Astrocyte (in vitro differentiated cells and primary cell): ENCODE results near the gene HECTD3. TPM values are rescaled to one million over a fixed set of nuclear protein-coding genes. Genes with fewer than 3 reads are reported as not detected.

Experiments
- DNase-seq: peaks from one replicate; pipeline ENCODE4 v3.0.0-alpha.2; 2010; ENCODE audit warnings: low read depth
- FAIRE-seq: peaks from 2 replicates; lab custom pipeline; 2011; peaks lifted over from hg19 to GRCh38; lab: Jason Lieb, UNC
- H2AFZ ChIP-seq: 2 replicates; pipeline ENCODE4 v1.6.0; 2012; ENCODE audit warnings: low read depth, low read length, inconsistent platforms
- H3K27ac ChIP-seq: 2 replicates; pipeline ENCODE4 v1.5.1; 2011; ENCODE audit warnings: low read depth, low read length, inconsistent platforms
- H3K27me3 ChIP-seq: 2 replicates; pipeline ENCODE4 v1.6.0; 2011; ENCODE audit warnings: low read length, inconsistent platforms; ENCODE audit not compliant: insufficient read depth
- H3K36me3 ChIP-seq: 2 replicates; pipeline ENCODE4 v1.5.1; 2011; ENCODE audit warnings: low read length, inconsistent platforms; ENCODE audit not compliant: insufficient read depth
- H3K4me1 ChIP-seq: 2 replicates; pipeline ENCODE4 v1.5.1; 2011; ENCODE audit warnings: low read length, inconsistent platforms; ENCODE audit not compliant: insufficient read depth
- H3K4me2 ChIP-seq: 2 replicates; pipeline ENCODE4 v1.6.0; 2012; ENCODE audit warnings: low read length, inconsistent platforms
- H3K4me3 ChIP-seq: 2 replicates; pipeline ENCODE4 v1.5.1; 2011; ENCODE audit warnings: low read depth, mild to moderate bottlenecking, low read length, inconsistent platforms; ENCODE audit not compliant: insufficient read depth
- H3K79me2 ChIP-seq: 2 replicates; pipeline ENCODE4 v1.6.0; 2012; ENCODE audit warnings: mild to moderate bottlenecking, low read length, inconsistent platforms; ENCODE audit not compliant: insufficient read depth
- H3K9ac ChIP-seq: 2 replicates; pipeline ENCODE4 v1.6.0; 2012; ENCODE audit warnings: mild to moderate bottlenecking, low read length, inconsistent platforms
- H3K9me3 ChIP-seq: 2 replicates; pipeline ENCODE4 v1.5.1; 2012; ENCODE audit warnings: low read depth, mild to moderate bottlenecking, low read length, inconsistent platforms; ENCODE audit not compliant: insufficient read depth
- H4K20me1 ChIP-seq: 2 replicates; pipeline ENCODE4 v1.6.0; 2012; ENCODE audit warnings: low read length, inconsistent platforms; ENCODE audit not compliant: insufficient read depth
- H3K27ac Mint-ChIP-seq: one replicate; pipeline ENCODE4 v1.8.0; 2021; ENCODE audit warnings: mild to moderate bottlenecking, mixed read lengths; ENCODE audit not compliant: unreplicated experiment
- H3K27me3 Mint-ChIP-seq: one replicate; pipeline ENCODE4 v1.8.0; 2021; ENCODE audit warnings: low read depth, mixed read lengths; ENCODE audit not compliant: unreplicated experiment
- H3K36me3 Mint-ChIP-seq: one replicate; pipeline ENCODE4 v1.8.0; 2021; ENCODE audit warnings: low read depth, mixed read lengths; ENCODE audit not compliant: unreplicated experiment
- H3K4me1 Mint-ChIP-seq: one replicate; pipeline ENCODE4 v1.8.0; 2021; ENCODE audit warnings: low read depth, mixed read lengths; ENCODE audit not compliant: unreplicated experiment
- H3K4me3 Mint-ChIP-seq: one replicate; pipeline ENCODE4 v1.8.0; 2021; ENCODE audit warnings: mild to moderate bottlenecking, moderate library complexity, mixed read lengths; ENCODE audit not compliant: unreplicated experiment
- H3K9me3 Mint-ChIP-seq: one replicate; pipeline ENCODE4 v1.8.0; 2021; ENCODE audit warnings: mild to moderate bottlenecking, mixed read lengths; ENCODE audit not compliant: unreplicated experiment
- EZH2 ChIP-seq: IDR thresholded peaks from 2 replicates; pipeline ENCODE4 v1.6.1; 2012; ENCODE audit warnings: mild to moderate bottlenecking, low read length, inconsistent platforms; ENCODE audit not compliant: insufficient read depth
- total RNA-seq: library from RNA; stranded (reverse); gene quantifications from 2 replicates; pipeline ENCODE4 v1.2.1, GENCODE V29; 2021
- TF ChIP-seq, protein P1 (sequence below): IDR thresholded peaks from 2 replicates; pipeline ENCODE4 v1.5.1; 2011; ENCODE audit warnings: low read depth, mild to moderate bottlenecking, inconsistent platforms, low read length, moderate library complexity; ENCODE audit not compliant: insufficient read depth

The HECTD3 gene
- total RNA-seq, 1 donor from 2014 or later, result 33.2 TPM

GRCh38 chr1:45016767-45017166 lies 5.6 kb upstream of the HECTD3 start:
- no peaks in the 10 kb centered on the region for H3K27me3 Mint-ChIP-seq
- Histone ChIP-seq H3K36me3 (peaks cover 15% of the 10 kb centered on the region), H4K20me1 (peaks cover 9% of the 10 kb centered on the region), H3K4me2 (no peak overlapping the region), H3K9ac (no peak overlapping the region), H3K9me3 (no peaks in the 10 kb centered on the region), H3K4me1 (peaks cover 12% of the 10 kb centered on the region), H3K27me3 (no peaks in the 10 kb centered on the region), H3K4me3 (no peak overlapping the region), H3K79me2 (peaks cover 25% of the 10 kb centered on the region), H3K27ac (no peak overlapping the region), H2AFZ (no peak overlapping the region)
- no peak overlapping the region for H3K27ac Mint-ChIP-seq
- H3K4me1 Mint-ChIP-seq, result peaks cover 8% of the 10 kb centered on the region
- no peak overlapping the region for H3K4me3 Mint-ChIP-seq
- H3K9me3 Mint-ChIP-seq, result no peaks in the 10 kb centered on the region
- no peak for DNase-seq
- FAIRE-seq, result no peak
- TF ChIP-seq, protein P1, sequence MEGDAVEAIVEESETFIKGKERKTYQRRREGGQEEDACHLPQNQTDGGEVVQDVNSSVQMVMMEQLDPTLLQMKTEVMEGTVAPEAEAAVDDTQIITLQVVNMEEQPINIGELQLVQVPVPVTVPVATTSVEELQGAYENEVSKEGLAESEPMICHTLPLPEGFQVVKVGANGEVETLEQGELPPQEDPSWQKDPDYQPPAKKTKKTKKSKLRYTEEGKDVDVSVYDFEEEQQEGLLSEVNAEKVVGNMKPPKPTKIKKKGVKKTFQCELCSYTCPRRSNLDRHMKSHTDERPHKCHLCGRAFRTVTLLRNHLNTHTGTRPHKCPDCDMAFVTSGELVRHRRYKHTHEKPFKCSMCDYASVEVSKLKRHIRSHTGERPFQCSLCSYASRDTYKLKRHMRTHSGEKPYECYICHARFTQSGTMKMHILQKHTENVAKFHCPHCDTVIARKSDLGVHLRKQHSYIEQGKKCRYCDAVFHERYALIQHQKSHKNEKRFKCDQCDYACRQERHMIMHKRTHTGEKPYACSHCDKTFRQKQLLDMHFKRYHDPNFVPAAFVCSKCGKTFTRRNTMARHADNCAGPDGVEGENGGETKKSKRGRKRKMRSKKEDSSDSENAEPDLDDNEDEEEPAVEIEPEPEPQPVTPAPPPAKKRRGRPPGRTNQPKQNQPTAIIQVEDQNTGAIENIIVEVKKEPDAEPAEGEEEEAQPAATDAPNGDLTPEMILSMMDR, result no peak
- no peak for TF ChIP-seq EZH2
- H3K36me3 Mint-ChIP-seq, result peaks cover 2% of the 10 kb centered on the region

GRCh38 chr1:45016090-45016697 lies 5.1 kb upstream of the HECTD3 start:
- FAIRE-seq (no peak), DNase-seq (no peak)
- peaks cover 25% of the 10 kb centered on the region for H3K79me2 ChIP-seq
- Mint-ChIP-seq H3K36me3 (peaks cover 4% of the 10 kb centered on the region), H3K9me3 (peaks cover 2% of the 10 kb centered on the region), H3K4me1 (peaks cover 14% of the 10 kb centered on the region), H3K27me3 (no peaks in the 10 kb centered on the region), H3K27ac (no peak overlapping the region), H3K4me3 (no peak overlapping the region)
- H3K4me2 ChIP-seq, result no peak overlapping the region
- no peaks in the 10 kb centered on the region for H3K27me3 ChIP-seq
- no peak overlapping the region for H3K27ac ChIP-seq
- H3K4me3 ChIP-seq, result no peak overlapping the region
- H2AFZ ChIP-seq, result no peak overlapping the region
- peaks cover 18% of the 10 kb centered on the region for H3K4me1 ChIP-seq
- peaks cover 9% of the 10 kb centered on the region for H4K20me1 ChIP-seq
- no peak for TF ChIP-seq EZH2
- TF ChIP-seq, protein P1, result no peak
- H3K9ac ChIP-seq, result no peak overlapping the region
- no peaks in the 10 kb centered on the region for H3K9me3 ChIP-seq
- peaks cover 15% of the 10 kb centered on the region for H3K36me3 ChIP-seq

- no peak for TF ChIP-seq EZH2
- TF ChIP-seq, protein P1, result no peak
- Histone ChIP-seq H3K4me3 (no peak overlapping the region), H4K20me1 (peaks cover 9% of the 10 kb centered on the region), H3K27ac (no peak overlapping the region), H3K9me3 (no peaks in the 10 kb centered on the region), H3K4me1 (peaks cover 18% of the 10 kb centered on the region), H3K27me3 (no peaks in the 10 kb centered on the region), H3K36me3 (peaks cover 15% of the 10 kb centered on the region), H2AFZ (no peak overlapping the region), H3K9ac (no peak overlapping the region), H3K79me2 (peaks cover 30% of the 10 kb centered on the region), H3K4me2 (no peak overlapping the region)
- no peak overlapping the region for H3K4me3 Mint-ChIP-seq
- no peak for FAIRE-seq
- no peak for DNase-seq
- peaks cover 2% of the 10 kb centered on the region for H3K9me3 Mint-ChIP-seq
- peaks cover 14% of the 10 kb centered on the region for H3K4me1 Mint-ChIP-seq
- peaks cover 4% of the 10 kb centered on the region for H3K36me3 Mint-ChIP-seq
- H3K27ac Mint-ChIP-seq, result no peak overlapping the region
- no peaks in the 10 kb centered on the region for H3K27me3 Mint-ChIP-seq
These were observed 4.6 kb upstream of the HECTD3 start for GRCh38 chr1:45015683-45016082.
